ENCODE results near the gene PIK3C2G. TPM values are rescaled to one million over a fixed set of nuclear protein-coding genes. Genes with fewer than 3 reads are reported as not detected.

Gene PIK3C2G
- total RNA-seq, 1 experiment from 2014 or later: not detected

DNA sequence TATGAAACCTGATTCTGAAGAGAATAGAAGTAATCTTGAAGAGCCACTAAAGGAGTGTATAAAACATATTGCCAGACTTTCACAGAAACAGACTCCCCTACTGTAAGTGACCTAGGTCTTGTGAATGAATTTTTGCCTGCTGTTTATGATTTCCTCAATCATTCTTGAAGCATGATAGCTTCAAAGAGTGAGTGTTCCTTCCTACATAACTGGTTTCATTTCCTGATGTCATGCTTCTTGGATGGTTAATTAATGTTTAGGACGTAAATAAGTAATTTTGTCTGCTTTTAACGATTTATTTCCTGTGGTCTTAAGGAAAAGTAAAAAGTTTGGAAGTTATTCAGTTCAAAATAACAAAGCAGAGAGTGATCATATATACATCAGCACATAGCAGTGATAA lies 129.8 kb downstream of the PIK3C2G start:
- in situ Hi-C loops (cut with HindIII; ENCODE audit: low sequenced_read_pairs): no loop called here
- no peak for DNase-seq (ENCODE audit: low spot score)

DNA sequence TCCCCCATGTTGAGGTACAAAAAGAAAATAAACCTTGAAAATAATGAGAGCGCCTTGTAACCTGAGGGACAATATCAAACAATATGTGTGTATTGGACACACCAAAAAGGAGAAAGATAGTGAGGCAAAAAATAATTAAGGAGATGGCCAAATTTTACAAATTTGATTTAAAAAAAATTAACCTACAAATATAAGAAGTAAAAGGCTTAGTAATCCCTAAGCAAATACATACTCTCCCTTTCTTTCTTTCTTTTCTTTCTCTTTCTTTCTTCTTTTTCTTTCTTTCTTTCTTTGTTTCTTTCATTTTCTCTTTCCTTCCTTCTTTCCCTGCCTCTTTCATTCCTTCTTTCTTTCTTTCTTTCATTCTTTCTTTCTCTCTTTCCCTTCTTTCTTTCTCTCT lies 133.4 kb downstream of the PIK3C2G start:
- in situ Hi-C loops (cut with HindIII; ENCODE audit: low sequenced_read_pairs): no loop called here

DNA sequence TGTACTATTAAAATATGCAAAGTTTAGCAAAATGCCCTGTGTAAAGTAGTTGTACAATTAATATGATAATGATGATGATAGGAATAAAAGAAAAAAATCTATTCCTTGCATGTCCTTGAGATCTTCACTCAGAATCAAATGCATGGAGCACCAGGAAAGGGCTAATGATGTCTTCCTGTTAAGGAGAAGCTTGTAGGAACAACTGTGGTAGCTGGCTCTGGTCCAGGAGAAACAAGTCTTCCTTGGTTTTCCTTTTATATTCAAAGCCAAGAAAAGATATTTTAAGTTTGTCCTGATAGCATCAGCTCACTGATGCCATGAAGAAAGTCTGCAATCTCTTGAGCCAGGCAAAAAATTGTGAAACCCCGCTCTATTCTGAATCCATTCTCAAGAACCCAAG lies 138.9 kb downstream of the PIK3C2G start:
- in situ Hi-C loops (cut with HindIII; ENCODE audit: low sequenced_read_pairs): no loop called here
- no peak for DNase-seq (ENCODE audit: low spot score)

More for the DNA sequence above, 133.4 kb downstream of the PIK3C2G start:
- no peak for DNase-seq (ENCODE audit: low spot score)

DNA sequence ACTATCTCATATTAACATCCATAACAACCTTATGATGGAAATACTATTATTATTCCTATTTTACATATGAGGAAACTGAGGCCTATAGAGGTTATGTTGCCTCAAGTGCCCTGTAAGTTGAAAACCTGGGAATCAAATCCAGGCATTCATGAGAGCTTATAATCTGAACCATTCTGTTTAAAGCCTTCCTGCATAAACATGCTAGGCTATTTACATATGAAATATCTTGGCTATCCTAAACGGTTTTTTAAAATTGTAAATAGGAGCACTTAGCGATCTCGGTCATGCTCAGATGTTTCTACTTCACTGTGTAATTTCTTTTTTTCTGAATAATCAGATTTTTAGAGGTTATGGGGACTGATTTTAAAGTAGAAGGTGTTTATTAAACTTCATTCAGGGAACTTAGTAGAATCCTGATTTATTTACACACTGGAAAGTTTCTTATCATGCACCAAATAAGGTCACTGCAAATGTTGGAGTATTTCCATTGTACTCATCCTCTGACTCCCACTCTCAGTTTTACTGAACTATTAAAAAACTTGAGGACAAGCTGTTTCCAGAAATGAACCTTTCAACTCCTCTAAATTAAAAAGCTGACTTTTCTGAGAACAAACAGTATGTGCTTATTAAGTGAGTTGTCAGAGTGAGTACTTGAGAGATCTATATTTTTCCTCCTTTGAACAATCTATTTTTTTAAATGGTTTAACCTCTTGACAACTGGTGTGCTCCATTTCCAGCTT lies 141.7 kb downstream of the PIK3C2G start:
- in situ Hi-C loops (cut with HindIII; ENCODE audit: low sequenced_read_pairs): no loop called here
- DNase-seq (ENCODE audit: low spot score): no peak

DNA sequence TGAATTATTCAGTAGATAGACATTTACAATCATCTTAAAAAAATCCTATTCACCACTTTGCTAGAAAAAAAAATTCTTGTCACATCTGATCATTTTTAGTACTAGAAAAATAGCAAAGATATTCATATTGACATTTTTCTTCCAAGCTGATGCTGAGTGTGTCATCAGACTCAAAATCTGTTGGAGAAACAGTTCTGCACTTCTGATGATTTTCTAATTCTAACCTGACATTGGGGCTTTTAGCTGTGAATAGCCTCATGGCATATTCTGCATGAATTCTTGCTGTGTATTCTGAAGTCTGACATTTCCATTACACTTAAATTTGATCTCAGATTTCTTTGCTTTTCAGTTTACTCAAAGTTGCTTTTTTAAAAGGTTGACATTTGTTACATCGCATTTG lies 150.1 kb downstream of the PIK3C2G start:
- in situ Hi-C loops (cut with HindIII; ENCODE audit: low sequenced_read_pairs): no loop called here
- no peak for DNase-seq (ENCODE audit: low spot score)

DNA sequence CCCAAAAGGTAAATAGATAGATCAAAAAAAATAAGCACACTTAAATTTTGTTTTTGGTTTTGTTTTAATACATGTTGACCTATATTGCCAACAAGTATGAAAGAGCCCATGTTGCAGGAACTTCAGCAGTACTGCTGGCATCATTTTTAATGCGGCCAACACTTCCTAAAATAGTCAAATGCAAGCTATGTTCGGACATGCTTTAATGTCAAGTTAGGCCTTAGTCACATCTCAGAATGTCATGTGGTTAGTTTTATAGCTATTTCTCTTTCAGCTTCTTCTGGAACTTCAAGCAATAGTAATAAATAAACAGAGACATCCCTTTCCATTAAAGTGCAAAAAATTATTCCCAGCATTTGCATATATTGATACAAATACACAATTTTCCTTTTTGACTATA lies 153.4 kb downstream of the PIK3C2G start:
- in situ Hi-C loops (cut with HindIII; ENCODE audit: low sequenced_read_pairs): no loop called here
- DNase-seq (ENCODE audit: low spot score): no peak

DNA sequence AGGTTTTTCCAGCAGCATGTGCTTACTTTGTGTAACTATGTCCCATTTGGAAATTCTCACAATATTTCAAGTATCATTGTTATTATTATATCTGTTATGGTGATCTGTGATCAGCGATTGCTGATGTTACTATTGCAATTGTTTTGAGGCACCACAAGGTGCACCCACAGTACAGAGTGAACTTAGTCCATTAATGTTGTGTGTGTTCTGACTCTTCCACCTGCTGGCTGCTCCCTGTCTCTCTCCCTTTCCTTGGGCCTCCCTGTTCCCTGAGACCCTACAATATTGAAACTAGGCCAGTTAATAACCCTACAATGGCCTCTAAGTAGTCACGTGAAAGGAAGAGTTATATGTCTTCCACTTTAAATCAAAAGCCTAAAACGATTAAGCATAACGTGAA lies 153.9 kb downstream of the PIK3C2G start:
- no peak for DNase-seq (ENCODE audit: low spot score)
- in situ Hi-C loops (cut with HindIII; ENCODE audit: low sequenced_read_pairs): no loop called here

DNA sequence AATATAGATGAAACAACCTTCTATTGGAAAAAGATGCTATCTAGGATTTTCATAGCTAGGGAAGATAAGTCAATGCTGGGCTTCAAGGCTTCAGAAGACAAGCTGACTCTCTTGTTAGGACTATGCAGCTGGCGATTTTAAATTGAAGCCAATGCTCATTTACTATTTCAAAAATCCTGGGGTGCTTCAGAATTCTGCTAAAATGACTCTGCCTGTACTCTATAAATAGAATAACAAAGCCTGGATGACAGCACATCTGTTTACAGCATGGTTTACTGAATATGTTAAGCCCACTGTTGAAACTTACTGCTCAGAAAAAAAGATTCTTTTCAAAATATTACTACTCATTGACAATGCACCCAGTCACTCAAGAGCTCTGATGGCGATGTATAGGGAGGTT lies 155.1 kb downstream of the PIK3C2G start:
- in situ Hi-C loops (cut with HindIII; ENCODE audit: low sequenced_read_pairs): no loop called here
- DNase-seq (ENCODE audit: low spot score): no peak

DNA sequence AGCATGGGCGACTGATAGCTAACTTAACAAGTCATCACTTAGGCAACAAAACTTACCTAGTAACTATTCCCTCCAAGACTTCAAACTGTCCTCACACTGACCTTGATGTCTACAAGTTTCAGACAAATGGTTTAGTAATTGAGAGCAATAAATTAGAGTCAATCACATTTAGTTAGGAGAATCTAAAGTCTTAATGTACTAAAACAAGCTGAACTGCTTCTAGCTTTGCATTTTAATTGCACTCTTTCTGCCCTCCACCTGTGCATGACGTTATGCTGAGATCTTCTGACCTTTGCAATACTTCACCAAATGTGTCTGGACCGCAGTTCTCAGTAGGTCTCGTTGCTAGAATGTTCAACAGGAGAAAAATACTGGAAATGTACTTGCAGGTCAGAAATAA lies 158.0 kb downstream of the PIK3C2G start:
- in situ Hi-C loops (cut with HindIII; ENCODE audit: low sequenced_read_pairs): no loop called here

DNA sequence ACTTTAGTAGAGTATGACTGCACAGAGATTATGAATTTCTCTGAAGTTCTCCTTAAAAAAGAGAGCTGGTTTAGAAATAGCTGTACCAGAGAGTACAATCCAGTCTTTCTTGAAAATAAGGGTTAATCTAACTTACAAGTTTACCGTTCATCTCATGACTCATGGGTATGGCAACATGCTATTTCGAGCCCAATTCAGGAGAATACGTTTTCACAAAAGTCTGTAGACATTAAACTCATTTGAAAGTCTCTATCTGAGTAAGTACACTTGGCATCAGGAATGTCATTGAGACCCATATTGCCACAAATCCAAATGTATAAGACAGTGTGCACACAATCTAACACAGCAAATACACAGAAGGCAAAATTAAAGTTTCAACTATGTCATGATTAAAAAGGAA lies 160.5 kb downstream of the PIK3C2G start:
- DNase-seq (ENCODE audit: low spot score): no peak
- in situ Hi-C loops (cut with HindIII; ENCODE audit: low sequenced_read_pairs): no loop called here

More for the DNA sequence above, 158.0 kb downstream of the PIK3C2G start:
- DNase-seq (ENCODE audit: low spot score): no peak

DNA sequence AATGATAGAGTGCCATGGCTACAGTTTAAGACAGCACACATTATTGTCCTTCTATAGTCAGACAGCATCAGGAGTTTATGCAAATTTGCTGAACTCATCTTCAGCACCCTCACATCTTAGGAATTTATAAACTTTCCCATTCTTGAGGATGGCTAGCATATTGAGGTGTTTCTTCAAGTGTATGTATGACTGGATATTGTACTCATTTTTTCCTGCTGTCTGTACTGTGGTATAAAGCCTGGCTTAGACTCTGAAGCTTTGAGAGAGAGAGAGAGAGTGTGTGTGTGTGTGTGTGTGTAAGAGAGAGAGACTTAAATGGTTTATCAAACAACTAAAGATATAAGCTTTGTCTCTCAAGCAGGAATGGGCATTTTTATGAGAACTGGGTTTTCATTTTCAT lies 161.6 kb downstream of the PIK3C2G start:
- in situ Hi-C loops (cut with HindIII; ENCODE audit: low sequenced_read_pairs): no loop called here
- DNase-seq (ENCODE audit: low spot score): no peak

DNA sequence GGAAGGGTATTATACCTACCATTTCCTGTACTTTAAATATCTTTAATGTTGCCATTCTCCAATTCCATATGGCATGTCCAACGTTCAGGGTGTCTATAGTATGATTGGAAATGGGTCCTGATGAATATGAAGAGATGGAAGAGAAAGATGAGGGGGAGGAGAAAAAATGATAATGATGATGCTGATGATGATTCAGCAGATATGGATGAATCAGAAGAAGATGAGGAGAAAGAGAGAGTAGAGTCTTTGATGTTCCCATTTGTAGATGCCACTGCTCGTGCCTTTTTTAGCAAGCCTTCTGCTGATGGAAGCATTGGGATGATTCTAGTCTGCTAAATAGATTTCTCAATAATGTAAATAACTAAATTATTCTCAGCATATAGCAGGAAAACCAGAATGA lies 163.5 kb downstream of the PIK3C2G start:
- no peak for DNase-seq (ENCODE audit: low spot score)
- in situ Hi-C loops (cut with HindIII; ENCODE audit: low sequenced_read_pairs): no loop called here

DNA sequence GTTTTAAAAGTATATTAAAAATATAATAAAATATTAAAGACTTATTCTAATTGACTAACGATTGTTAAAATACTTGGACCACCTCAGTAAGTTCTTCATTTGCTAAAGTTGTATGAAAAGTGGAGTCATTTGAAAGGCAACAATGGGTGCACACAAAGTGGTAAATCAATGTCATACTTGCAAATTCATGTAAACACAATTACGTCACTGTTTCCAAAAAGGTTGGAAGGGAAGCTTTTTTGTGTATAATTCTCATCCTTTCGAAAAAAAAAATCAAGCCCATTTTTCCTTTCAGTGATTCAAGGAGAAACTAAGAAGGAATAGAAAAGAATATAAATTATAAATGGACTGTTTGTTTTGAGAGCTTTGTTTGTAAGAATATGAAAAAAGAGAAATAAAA lies 166.2 kb downstream of the PIK3C2G start:
- in situ Hi-C loops (cut with HindIII; ENCODE audit: low sequenced_read_pairs): no loop called here

DNA sequence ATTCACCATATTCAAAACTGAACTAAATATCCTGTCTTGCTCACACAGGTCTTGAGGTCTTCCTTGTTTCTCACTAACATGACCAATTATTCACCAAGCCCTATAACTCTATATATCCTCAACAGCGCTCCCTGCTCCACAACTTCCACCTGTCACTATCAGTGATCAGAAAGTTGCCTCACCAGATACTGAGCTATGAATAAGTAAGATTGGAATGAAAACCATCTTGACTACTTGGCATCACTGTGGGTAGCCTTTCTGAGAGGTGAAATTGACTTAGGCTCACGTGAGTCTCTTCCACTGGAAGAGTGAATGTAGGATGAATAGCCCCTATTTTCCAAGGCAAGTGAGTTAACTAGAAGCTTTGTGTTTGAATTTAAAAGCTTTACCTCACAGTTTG lies 167.1 kb downstream of the PIK3C2G start:
- no peak for DNase-seq (ENCODE audit: low spot score)
- in situ Hi-C loops (cut with HindIII; ENCODE audit: low sequenced_read_pairs): no loop called here

More for the DNA sequence above, 166.2 kb downstream of the PIK3C2G start:
- no peak for DNase-seq (ENCODE audit: low spot score)

DNA sequence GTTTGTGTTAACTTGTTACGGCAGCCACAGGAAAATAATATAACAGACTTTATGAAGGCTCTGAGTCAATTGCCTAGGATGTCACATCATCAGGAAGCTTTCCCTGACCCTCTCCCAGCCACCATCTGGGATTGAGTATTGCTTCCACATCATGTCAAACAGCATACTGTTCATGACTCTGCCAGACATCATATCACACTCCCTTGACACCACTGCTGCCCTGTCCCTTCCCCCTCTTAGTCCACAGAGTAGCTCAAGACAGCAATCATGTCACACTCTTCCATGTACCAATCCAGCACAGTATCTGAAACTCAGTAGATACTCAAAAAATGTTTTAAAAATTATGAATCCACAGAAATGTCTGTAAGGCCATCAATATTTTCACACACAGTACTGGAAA lies 168.0 kb downstream of the PIK3C2G start:
- DNase-seq (ENCODE audit: low spot score): no peak
- in situ Hi-C loops (cut with HindIII; ENCODE audit: low sequenced_read_pairs): no loop called here

DNA sequence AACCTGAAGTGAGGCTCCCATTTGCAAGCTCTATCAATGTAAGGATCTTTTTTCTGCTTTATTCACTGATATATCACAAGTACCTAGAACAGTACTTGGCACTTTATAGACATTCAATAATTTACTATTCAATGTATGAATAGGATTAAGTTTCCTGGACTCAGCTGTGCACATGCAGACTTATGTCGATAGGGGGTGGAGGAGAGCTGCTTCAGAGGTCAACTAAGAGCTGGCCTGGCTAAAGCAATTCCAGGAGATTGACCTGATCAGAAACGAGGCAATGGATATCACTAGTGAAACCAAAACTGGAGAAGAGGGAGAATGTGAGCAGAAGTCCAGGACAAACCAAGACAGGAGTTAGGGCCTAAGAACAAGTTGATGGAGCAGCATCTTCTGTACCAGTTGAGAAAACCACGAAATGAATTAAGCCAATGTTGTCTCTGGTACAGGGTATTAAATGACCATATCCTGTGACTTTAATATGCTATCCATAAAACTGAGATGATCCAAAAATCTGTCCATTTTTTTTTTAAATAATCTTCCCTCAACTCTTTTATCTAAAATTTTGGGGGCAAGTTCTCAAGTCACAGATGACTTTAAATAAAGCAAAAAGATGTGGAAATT lies 169.2 kb downstream of the PIK3C2G start:
- in situ Hi-C loops (cut with HindIII; ENCODE audit: low sequenced_read_pairs): no loop called here
- peak; percentile 3 for DNase-seq (ENCODE audit: low spot score)

DNA sequence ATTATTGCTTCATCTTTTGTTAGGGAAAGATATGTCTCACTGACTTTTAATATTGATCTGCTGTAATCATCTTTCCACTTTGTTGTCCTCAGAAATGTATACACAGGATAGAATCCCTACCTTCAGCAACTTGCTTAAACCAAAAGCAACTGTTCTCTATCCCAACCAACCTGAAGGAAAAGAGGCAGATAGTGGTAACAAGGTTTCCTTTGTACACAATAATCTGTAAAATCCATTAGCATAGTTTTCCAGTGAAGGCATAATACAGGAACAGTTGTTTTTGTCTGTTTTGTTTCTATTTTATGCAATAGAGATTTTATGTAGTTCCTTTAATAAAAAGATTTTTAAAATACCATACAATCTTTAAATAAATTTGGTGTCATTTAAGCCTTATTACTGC lies 170.5 kb downstream of the PIK3C2G start:
- DNase-seq (ENCODE audit: low spot score): no peak
- in situ Hi-C loops (cut with HindIII; ENCODE audit: low sequenced_read_pairs): no loop called here

DNA sequence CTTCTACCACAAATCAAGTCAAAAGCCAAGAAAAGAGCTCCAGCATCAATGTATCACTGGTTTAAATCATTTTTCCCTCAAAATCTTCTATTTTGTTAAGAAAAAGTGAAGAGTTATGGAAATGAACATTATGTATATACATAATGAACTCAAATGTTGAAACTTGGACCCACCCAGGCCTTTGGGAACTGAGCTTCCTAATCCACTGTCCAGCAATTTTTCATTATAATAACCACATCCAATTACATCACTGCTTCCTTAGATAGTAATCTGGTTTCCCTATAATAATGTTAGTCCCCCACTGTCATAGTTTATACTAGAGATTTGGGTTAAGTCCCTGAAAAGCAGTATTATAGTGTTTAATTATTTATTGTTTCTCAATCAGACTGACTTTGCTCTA lies 170.9 kb downstream of the PIK3C2G start:
- in situ Hi-C loops (cut with HindIII; ENCODE audit: low sequenced_read_pairs): no loop called here

DNA sequence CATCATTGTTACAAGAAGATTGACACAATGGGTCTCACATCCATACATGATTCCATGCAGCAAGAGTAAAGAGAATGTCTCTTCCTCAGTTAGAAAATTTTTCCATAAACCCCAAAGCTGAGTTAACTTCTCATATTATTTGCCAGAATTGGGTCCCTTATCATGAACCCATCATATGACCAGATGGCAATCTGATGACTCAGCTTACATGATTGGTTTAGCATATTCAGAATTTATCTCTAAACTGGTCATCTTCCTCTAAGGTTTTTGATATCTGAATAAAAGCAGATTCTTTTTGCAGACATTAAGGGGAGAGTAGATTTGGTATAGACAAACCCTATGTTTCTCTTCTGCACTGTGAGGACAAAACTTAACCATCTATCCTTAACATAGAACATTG lies 174.9 kb downstream of the PIK3C2G start:
- in situ Hi-C loops (cut with HindIII; ENCODE audit: low sequenced_read_pairs): no loop called here
- DNase-seq (ENCODE audit: low spot score): no peak

More for the DNA sequence above, 170.9 kb downstream of the PIK3C2G start:
- DNase-seq (ENCODE audit: low spot score): no peak

DNA sequence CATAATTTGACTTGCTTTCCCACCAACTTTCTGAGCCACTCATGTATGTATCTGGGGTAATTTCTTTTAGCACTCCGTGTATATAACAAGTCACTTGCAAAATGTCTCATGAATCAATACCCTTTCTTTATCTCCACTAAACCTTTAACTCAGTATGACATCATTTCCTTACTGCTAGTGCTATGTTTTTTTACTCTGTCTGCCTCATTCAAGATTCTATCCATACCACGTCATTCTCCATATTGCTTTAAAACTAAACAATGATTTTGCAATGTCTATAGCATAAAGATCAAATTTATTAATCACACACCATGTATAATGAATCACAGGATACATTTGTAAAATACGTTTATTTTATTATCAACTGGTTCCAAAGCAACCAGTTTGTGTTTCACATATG lies 178.2 kb downstream of the PIK3C2G start:
- in situ Hi-C loops (cut with HindIII; ENCODE audit: low sequenced_read_pairs): no loop called here
- DNase-seq (ENCODE audit: low spot score): no peak
